HepG2 (cell line): ENCODE data around the gene PTTG1. TPM values are rescaled to one million over a fixed set of nuclear protein-coding genes. Genes with fewer than 3 reads are reported as not detected.

Experiments used
- CHD4 ChIP-seq: fragments of 200-600 bp; sonication (generic); IDR thresholded peaks from 2 replicates; pipeline ENCODE4 v1.7.0; 2017; ENCODE audit warnings: mild to moderate bottlenecking, low read length, borderline replicate concordance
- EP300 ChIP-seq, 3 experiments: sonication (generic) in 1 of 3; formaldehyde crosslinking in 1 of 3; IDR thresholded peaks; 2 replicates each; pipeline versions ENCODE4 v1.5.1 to v1.6.1; 2011 to 2020; ENCODE audit warnings: low read depth in 2 of 3, low read length in 2 of 3, borderline replicate concordance in 1 of 3, improper control_type of control experiment in 1 of 3, mild to moderate bottlenecking in 1 of 3, missing genetic modification reagents in 1 of 3, moderate library complexity in 1 of 3
- HNF4G ChIP-seq, 2 experiments: sonication (generic) in 1 of 2; formaldehyde crosslinking in 1 of 2; IDR thresholded peaks; 2 replicates each; pipeline versions ENCODE4 v1.4.0 to v1.6.1; 2011 to 2020; ENCODE audit warnings: borderline replicate concordance in 2 of 2, low read depth in 2 of 2, mild to moderate bottlenecking in 2 of 2, low read length in 1 of 2, missing genetic modification reagents in 1 of 2, moderate library complexity in 1 of 2
- KAT8 ChIP-seq: IDR thresholded peaks from 2 replicates; pipeline ENCODE4 v1.6.1; 2016; ENCODE audit warnings: missing genetic modification reagents, missing compliant biosample characterization
- MEIS2 ChIP-seq: sonication (generic); formaldehyde crosslinking; IDR thresholded peaks from 2 replicates; pipeline ENCODE4 v1.9.0; 2021; ENCODE audit warnings: mild to moderate bottlenecking, missing genetic modification reagents
- NFAT5 ChIP-seq: sonication (generic); formaldehyde crosslinking; IDR thresholded peaks from 2 replicates; pipeline ENCODE4 v1.4.0; 2020; ENCODE audit warnings: missing genetic modification reagents
- NR2F1 ChIP-seq, 2 experiments: fragments of 450-650 bp in 1 of 2; formaldehyde crosslinking in 1 of 2; IDR thresholded peaks; 2 replicates each; pipeline versions ENCODE4 v1.5.0 to v1.6.1; 2016 to 2020; ENCODE audit warnings: mild to moderate bottlenecking in 1 of 2, missing compliant biosample characterization in 1 of 2, missing genetic modification reagents in 1 of 2, moderate library complexity in 1 of 2
- STAG1 ChIP-seq: sonication (generic); formaldehyde crosslinking; IDR thresholded peaks from 2 replicates; pipeline ENCODE4 v1.4.0; 2020; ENCODE audit warnings: missing genetic modification reagents
- SYNCRIP ChIP-seq: fragments of 200-400 bp; formaldehyde crosslinking; IDR thresholded peaks from 2 replicates; pipeline ENCODE4 v1.6.1; 2018; ENCODE audit warnings: mild to moderate bottlenecking, low read depth, low read length; ENCODE audit not compliant: insufficient read depth
- THYN1 ChIP-seq: sonication (generic); formaldehyde crosslinking; IDR thresholded peaks from 2 replicates; pipeline ENCODE4 v1.8.1; 2023; ENCODE audit warnings: low read depth, mild to moderate bottlenecking, moderate library complexity, missing genetic modification reagents, borderline replicate concordance
- ZBTB8A ChIP-seq: sonication (generic); formaldehyde crosslinking; IDR thresholded peaks from 2 replicates; pipeline ENCODE4 v1.4.0; 2020; ENCODE audit warnings: mild to moderate bottlenecking, low read depth, missing genetic modification reagents, borderline replicate concordance
- ZFP82 ChIP-seq: sonication (generic); formaldehyde crosslinking; IDR thresholded peaks from 2 replicates; pipeline ENCODE4 v1.5.1; 2020; ENCODE audit warnings: mild to moderate bottlenecking, missing genetic modification reagents, borderline replicate concordance
- ZNF33A ChIP-seq: sonication (generic); formaldehyde crosslinking; IDR thresholded peaks from 2 replicates; pipeline ENCODE4 v1.5.1; 2020; ENCODE audit warnings: missing genetic modification reagents, mild to moderate bottlenecking, moderate library complexity, borderline replicate concordance
- ZNF781 ChIP-seq: sonication (generic); formaldehyde crosslinking; IDR thresholded peaks from 2 replicates; pipeline ENCODE4 v1.5.1; 2020; ENCODE audit warnings: borderline replicate concordance, mild to moderate bottlenecking, missing genetic modification reagents; ENCODE audit errors: not compliant biosample characterization
- ZNF883 ChIP-seq: sonication (generic); formaldehyde crosslinking; IDR thresholded peaks from 2 replicates; pipeline ENCODE4 v1.5.1; 2020; ENCODE audit warnings: mild to moderate bottlenecking, missing genetic modification reagents; ENCODE audit errors: not compliant biosample characterization
- polyA plus RNA-seq, 8 experiments: library from polyadenylated mRNA; depleted of rRNA in 3 of 8; stranded (reverse) in 7 of 8; unstranded in 1 of 8; fragments of >200 nt; fragmentation: Illumina TruSeq in 4 of 8; extraction: Trizol in 4 of 8; gene quantifications; 2 replicates each; pipeline versions ENCODE4 v1.2.1 to v1.2.3, GENCODE V29; 2011 to 2016; ENCODE audit warnings: low read depth in 4 of 8, missing spikeins in 1 of 8, mixed read lengths in 1 of 8; ENCODE audit not compliant: insufficient read depth in 1 of 8
- total RNA-seq, 5 experiments: library from RNA; depleted of rRNA; stranded (reverse); fragments of >200 nt; fragmentation: Illumina TruSeq; extraction: Trizol; gene quantifications; 2 replicates each; pipeline ENCODE4 v1.2.3, GENCODE V29; 2016; ENCODE audit warnings: low read depth in 1 of 5
- TF ChIP-seq, protein P1 (sequence below): sonication (generic); formaldehyde crosslinking; IDR thresholded peaks from 2 replicates; pipeline ENCODE4 v1.4.0; 2020; ENCODE audit warnings: missing genetic modification reagents, borderline replicate concordance
- TF ChIP-seq, protein P2 (sequence below): sonication (generic); formaldehyde crosslinking; IDR thresholded peaks from 2 replicates; pipeline ENCODE4 v1.5.0; 2020; ENCODE audit warnings: mild to moderate bottlenecking, low read depth, missing genetic modification reagents, borderline replicate concordance
- TF ChIP-seq, protein P3 (sequence below): sonication (generic); formaldehyde crosslinking; IDR thresholded peaks from 2 replicates; pipeline ENCODE4 v1.4.0; 2020; ENCODE audit warnings: mild to moderate bottlenecking, low read depth, missing genetic modification reagents

PTTG1 gene
- total and polyA plus RNA-seq, 2 of the 13 experiments (the other 11 are each of a cell fraction or from before 2014, with no cell fraction given) = 102 to 161 TPM

DNA sequence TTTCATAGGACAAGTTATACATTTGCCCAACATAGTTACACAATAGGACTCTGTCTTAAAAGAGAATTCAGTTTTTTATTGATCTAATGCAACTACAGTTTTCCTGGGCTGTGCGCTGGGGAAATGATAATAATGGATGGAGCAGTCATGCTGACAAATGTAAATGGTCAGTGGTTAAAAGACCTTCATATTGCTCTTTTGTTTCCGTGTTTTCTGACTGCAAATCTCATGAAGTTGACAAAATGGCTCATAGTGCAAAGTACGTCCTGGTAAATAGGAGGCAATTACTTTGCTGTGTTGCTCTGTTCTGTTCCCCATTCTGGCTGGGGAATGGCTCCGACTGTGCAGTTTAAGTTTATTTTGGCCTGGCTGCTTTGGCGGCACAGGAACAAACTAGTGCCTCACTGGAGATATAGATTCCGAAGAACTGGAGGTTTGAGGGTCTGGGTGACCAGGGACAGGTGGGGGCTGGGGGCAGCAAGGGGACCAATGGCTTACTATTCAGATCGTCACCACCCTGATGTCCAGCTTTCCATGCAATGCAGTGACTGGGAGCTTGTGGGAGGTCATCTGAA lies 54.3 kb downstream of the PTTG1 start (continued):
- TF ChIP-seq ZNF781 (CRISPR knock-in tag) (no peak), ZNF883 (no peak), ZBTB8A (CRISPR knock-in tag) (no peak), KAT8 (peak; percentile 71), NFAT5 (CRISPR knock-in tag) (no peak), ZFP82 (CRISPR knock-in tag) (no peak), ZNF33A (CRISPR knock-in tag) (no peak), THYN1 (no peak), CHD4 (0 out of 2 replicates have a peak, but pooled peaks have one; percentile 53), MEIS2 (peak; percentile 87; the same call in 1 of the 2 replicates), STAG1 (CRISPR knock-in tag) (no peak), EP300 (IDR thresholded peaks at IDR 0.05; ENCODE audit: low read depth in 2 of 2, low read length in 2 of 2) (peak; percentile 32 to 92; a peak in 2 of 4 replicates), EP300 (CRISPR knock-in tag; IDR thresholded peaks at IDR 0.05; ENCODE audit: borderline replicate concordance) (peak; percentile 89), SYNCRIP (no peak), NR2F1 (CRISPR knock-in tag; IDR thresholded peaks at IDR 0.05) (no peak), HNF4G (IDR thresholded peaks at IDR 0.05; ENCODE audit: borderline replicate concordance, low read depth, low read length) (peak; percentile 95), HNF4G (CRISPR knock-in tag; IDR thresholded peaks at IDR 0.05; ENCODE audit: borderline replicate concordance, low read depth) (peak; percentile 88)
- TF ChIP-seq, protein P1, sequence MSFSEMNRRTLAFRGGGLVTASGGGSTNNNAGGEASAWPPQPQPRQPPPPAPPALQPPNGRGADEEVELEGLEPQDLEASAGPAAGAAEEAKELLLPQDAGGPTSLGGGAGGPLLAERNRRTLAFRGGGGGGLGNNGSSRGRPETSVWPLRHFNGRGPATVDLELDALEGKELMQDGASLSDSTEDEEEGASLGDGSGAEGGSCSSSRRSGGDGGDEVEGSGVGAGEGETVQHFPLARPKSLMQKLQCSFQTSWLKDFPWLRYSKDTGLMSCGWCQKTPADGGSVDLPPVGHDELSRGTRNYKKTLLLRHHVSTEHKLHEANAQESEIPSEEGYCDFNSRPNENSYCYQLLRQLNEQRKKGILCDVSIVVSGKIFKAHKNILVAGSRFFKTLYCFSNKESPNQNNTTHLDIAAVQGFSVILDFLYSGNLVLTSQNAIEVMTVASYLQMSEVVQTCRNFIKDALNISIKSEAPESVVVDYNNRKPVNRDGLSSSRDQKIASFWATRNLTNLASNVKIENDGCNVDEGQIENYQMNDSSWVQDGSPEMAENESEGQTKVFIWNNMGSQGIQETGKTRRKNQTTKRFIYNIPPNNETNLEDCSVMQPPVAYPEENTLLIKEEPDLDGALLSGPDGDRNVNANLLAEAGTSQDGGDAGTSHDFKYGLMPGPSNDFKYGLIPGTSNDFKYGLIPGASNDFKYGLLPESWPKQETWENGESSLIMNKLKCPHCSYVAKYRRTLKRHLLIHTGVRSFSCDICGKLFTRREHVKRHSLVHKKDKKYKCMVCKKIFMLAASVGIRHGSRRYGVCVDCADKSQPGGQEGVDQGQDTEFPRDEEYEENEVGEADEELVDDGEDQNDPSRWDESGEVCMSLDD = no peak
- TF ChIP-seq, protein P2, sequence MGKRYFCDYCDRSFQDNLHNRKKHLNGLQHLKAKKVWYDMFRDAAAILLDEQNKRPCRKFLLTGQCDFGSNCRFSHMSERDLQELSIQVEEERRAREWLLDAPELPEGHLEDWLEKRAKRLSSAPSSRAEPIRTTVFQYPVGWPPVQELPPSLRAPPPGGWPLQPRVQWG = no peak
- TF ChIP-seq, protein P3, sequence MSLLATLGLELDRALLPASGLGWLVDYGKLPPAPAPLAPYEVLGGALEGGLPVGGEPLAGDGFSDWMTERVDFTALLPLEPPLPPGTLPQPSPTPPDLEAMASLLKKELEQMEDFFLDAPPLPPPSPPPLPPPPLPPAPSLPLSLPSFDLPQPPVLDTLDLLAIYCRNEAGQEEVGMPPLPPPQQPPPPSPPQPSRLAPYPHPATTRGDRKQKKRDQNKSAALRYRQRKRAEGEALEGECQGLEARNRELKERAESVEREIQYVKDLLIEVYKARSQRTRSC (CRISPR knock-in tag) = no peak
